A172 (cell line): ENCODE data around the gene P2RY10. TPM values are rescaled to one million over a fixed set of nuclear protein-coding genes. Genes with fewer than 3 reads are reported as not detected.
"Not testable (repeated sequence)": the region's sequence is repeated elsewhere in the genome, so short reads cannot be mapped to it uniquely, and the experiment has no call there.

Experiments used
- DNase-seq: peaks from one replicate; pipeline ENCODE4 v3.0.0-alpha.2; 2015; ENCODE audit warnings: low spot score
- total RNA-seq: library from RNA; depleted of rRNA; stranded (reverse); fragments of >200 nt; shearing (Covaris generic); gene quantifications from 2 replicates; pipeline ENCODE4 v1.2.3, GENCODE V29; 2014; rRNA removed

The P2RY10 gene, protein sequence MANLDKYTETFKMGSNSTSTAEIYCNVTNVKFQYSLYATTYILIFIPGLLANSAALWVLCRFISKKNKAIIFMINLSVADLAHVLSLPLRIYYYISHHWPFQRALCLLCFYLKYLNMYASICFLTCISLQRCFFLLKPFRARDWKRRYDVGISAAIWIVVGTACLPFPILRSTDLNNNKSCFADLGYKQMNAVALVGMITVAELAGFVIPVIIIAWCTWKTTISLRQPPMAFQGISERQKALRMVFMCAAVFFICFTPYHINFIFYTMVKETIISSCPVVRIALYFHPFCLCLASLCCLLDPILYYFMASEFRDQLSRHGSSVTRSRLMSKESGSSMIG
- total RNA-seq = not detected in 2 replicates

GRCh38 chrX:78945186-78945912 lies at the start of gene P2RY10:
Gene P2RY10 (plus strand): TSS chrX:78945391. CDS start chrX:78960521, 15,130 bp downstream.
- DNase-seq = no peak

DNA sequence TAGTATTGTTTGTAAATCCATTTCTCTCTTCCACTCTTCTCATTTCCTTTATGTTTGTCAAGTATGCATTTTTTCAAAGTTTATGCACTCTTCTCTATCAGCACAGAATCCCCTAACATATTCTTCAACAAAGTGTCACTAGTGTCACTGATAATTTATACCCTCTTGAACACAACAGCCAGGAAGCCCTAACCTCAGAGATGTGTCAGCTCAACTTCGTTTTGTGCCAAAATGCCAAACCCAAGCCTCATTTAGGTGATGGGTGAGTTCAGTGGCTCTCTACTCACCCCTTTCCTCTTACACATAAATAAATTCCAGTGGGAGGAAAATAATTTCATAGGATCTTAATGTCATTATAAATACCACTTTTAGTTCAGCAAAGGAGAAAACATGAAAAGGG lies 22.4 kb upstream of the P2RY10 start:
- no peak for DNase-seq

DNA sequence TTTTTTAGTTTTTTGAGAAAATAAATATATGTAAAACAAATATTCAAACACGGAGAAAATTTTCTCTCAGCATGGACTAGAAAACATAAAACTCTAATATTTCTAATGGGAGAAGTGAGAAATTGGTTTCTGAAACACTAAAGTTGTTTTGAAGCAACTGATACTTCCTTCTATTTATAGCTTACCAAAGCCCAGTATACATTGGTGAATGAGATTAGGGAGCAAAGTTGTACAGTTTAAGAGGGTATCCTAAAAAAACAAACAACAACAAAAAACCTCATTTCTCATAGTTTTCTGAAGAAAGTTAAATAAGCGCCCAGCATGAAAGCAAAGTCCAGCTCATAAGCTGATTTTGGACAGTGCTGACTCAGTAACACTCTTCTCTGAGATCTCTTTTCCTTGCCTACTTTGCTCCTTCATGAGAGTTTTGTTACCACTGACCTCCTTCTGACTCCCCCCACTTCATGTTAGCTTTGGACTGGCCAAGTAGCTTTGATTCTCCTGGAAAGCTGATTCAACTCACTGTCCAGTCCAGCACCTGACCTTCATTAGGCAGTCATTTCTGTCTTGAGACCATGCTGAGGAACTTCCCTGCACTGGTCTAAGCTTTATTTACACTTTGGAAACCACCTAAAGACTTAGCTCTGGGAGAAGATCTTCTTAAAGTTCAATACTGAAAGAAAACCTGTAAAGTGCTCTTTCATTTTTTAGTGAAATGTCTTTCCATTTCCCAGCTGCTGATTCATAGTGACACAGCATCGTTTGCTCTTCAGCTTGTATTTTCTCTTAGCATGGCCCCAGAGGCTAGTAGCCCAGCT lies 21.8 kb upstream of the P2RY10 start:
- DNase-seq = no peak

DNA sequence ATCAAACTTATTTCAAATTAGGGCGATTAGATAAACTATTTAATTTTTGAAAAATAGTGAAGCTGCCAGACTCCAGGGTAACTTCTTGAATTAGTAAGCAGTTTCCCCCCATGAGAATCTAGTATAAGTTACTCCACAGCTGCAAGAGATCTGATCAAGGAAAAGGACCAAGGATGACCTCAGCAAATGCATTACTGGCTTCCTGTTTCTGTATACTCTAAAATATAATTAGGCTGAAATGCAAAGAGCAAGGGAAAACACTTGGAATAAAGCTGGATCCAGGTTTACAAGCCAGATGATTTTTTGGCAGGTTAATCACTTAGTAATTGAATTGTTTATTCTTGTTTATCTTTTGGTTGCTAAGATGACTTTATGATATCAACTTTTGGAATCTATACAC lies 13.4 kb upstream of the P2RY10 start:
- no peak for DNase-seq

GRCh38 chrX:78934866-78935265 lies 10.3 kb upstream of the P2RY10 start:
- DNase-seq = no peak

DNA sequence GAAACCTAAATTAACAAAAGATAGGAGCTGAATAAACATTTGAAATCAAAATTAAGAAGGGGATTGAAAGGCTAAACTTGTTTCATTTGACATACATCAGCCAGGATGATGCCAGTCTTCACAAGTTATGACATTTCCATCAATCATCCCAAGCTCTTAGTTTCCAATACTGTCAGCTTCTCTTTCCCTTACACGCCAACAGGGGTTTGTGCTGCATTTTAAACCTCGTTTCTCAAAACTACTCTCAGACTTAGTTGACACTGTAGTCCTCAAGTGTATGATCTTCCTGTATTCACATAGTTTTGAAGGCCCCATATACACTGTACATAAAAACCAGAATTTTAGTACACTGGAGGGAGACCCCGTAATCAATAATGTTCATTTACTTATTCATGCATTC lies 840 bp upstream of the P2RY10 start:
- no peak for DNase-seq

DNA sequence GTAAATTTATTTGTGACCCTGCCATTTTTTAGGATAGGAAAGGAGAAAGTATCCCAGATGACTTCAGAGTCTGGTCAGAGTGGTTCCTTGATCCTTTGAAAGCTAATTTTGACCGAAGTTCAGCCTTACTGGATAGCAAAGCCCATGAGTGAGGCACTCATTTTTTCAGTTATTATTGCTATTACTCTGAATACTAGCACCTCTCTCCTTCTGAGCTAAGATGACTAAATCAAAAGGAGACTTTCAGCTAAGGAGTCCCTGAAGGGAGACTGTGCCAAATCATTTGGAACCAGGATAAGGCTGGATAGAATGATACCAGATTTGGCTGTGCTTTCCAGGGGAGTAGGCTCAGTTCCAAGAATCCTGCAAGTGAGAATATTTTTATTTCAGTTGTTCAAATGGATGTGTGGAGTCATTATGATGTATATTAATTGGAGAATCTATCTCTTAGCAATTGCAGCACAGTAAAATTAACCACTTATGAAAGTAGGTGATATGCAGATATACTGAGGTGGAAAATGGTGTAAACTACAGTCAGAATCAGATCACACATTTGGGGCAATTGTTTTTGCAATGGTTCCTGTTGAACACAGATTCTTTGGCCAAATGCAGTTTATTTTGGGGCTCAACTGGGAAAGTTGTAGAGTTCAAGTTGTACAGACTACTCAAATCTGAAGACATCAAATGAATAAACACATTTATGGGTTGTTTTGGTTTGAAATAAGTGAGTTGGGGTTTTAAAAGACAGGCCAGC lies 1.2 kb downstream of the P2RY10 start:
- no peak for DNase-seq

- DNase-seq = no peak
Observed at GRCh38 chrX:78950009-78950835, 5.0 kb downstream of the P2RY10 start.

DNA sequence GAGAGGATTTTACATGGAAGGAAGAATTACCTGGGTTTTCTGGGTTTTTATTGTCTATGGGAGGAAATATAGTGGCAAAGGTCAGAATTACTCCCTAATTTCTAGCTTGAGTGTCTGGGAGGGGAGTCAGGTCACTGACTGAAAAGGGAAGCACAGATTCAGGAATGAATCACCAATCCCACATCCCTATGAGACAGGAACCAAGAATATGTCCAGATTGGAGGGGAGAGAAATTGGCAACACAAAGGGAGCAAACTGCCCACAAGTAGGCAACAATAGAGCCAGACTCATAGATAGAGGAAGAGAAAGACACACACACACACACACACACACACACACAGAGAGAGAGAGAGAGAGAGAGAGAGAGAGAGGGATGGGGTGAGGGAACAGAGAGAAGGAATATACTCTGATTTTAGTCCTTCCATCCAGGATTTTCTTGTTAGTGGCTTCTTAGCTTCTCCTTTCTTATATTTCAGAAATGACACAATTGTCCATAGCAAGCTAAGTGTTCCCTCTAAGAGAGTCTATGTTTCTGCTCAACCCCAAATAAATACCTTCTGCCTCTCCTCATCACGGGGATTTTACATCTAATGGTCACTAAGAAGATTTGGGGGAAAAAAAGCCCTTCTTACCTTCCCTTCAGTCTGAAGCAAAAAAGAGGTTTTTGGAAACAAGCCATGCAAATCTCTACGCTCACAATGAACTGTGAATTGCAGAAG lies 12.0 kb downstream of the P2RY10 start:
- DNase-seq = no peak

GRCh38 chrX:78957768-78958130 lies 12.6 kb downstream of the P2RY10 start:
- no peak for DNase-seq

GRCh38 chrX:78958419-78959116 lies 13.4 kb downstream of the P2RY10 start:
- no peak for DNase-seq

- DNase-seq = no peak
Observed at GRCh38 chrX:78960888-78961287, 15.7 kb downstream of the P2RY10 start.

GRCh38 chrX:78964598-78964997 lies 19.4 kb downstream of the P2RY10 start:
- DNase-seq = no peak

DNA sequence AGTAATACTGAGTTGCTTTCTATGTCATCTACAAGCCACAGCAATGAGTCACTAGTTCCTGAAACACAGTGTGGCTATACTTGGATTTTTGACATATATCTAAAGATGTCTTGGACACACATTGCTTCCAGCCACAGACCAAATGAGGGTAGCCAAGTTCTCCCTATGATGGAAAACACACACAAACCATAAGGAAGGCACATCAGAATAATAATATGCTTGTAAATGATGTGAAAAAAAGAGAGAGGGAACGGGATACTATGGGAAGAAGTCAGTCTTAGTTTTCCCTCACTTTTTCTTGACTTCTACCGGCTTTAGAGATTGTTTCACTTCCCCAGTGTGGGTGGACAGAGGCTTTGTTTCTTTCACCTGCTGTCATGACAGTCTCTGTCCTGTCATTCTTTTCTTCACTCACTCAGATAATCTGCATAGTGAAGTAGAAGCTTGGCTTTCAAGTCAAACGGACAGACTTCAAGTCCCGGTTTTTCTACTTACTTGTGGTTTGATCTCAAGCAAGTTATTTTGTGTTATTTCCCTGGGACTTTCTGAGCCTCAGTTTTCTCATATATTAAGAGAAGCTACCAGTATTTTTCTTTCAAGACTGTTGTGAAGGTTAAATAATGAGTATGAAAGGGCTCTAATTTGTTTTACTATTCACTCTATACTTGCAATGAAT lies 34.7 kb downstream of the P2RY10 start:
- no peak for DNase-seq

DNA sequence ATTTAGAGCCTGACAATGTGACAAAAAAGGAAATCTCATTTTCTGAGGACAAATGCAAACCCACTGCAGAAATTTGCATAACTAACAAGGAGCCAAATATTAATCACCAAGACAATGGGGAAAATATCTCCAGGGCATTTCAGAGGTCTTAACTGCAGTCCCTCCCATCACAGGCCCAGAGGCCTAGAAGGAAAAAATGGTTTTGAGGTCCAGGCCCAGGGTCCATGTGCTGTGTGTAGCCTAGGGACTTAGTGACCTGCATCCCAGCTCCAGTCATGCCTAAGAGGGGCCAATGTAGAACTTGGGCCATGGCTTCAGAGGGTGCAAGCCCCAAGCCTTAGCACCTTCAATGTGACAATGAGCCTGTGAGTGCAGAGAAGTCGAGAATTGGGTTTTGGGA lies 44.2 kb downstream of the P2RY10 start:
- no peak for DNase-seq

DNA sequence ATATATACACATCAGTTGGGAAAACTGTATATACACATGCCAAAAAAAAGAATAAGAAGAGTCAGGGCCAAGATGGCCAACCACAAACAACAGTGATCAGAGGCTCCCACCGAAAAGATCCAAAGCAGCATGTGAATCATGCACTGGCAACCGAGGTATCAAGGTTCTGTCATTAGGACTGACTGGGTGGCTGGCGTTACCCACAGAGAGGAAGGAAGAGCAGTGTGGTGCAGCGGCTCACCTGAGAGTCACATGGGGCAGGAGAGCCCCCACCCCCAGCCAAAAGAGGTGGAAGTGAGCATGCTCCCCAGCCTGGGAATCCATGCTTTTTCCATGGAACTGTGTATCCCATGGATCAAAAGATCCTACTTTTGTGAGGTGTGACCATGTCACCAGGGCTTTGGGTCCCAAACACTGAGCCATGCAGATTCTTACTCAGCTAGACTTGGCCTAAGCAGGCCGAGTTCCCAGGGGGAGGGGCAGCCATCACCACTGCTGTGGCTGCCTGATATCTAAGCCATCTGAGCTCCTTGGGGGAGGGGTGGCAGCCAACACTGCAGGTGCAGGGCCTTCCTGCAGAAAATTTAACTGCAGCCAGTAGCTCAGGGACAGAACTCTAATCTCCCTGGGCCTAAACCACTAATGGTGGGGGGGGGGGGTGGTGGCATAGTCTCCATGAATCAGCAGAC lies 52.8 kb downstream of the P2RY10 start:
- no peak for DNase-seq

DNA sequence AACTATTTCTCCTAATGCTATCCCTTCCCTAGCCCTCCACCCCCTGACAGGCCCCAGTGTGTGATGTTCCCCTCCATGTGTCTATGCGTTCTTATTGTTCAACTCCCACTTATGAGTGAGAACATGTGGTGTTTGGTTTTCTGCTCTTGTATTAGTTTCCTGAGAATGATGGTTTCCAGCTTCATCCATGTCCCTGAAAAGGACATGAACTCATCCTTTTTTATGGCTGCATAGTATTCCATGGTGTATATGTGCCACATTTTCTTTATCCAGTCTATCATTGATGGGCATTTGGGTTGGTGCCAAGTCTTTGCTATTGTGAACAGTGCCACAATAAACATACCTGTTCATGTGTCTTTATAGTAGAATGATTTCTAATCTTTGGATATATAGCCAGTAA lies 62.3 kb downstream of the P2RY10 start:
- not testable (repeated sequence) for DNase-seq
